Upper lobe of left lung (tissue), 6 donors: ENCODE measurements around the gene EMSY. TPM values are rescaled to one million over a fixed set of nuclear protein-coding genes. Genes with fewer than 3 reads are reported as not detected.

Source experiments
- ATAC-seq, 2 donors: fragments of 200-7000 bp; cut with Tn5 transposase; one replicate each; pipeline ENCODE4 v1.9.1; 2022; ENCODE audit warnings: mild to moderate bottlenecking in 2 of 2, moderate library complexity in 2 of 2; ENCODE audit not compliant: low FRiP score in 2 of 2
- DNase-seq, 2 donors: peaks; one replicate each; pipeline ENCODE4 v3.0.0-alpha.2; 2019 to 2020
- H3K27ac ChIP-seq, 4 donors: fragments of 200-600 bp; sonication (generic); one replicate each; pipeline ENCODE4 v1.5.1; 2016 to 2019
- H3K27me3 ChIP-seq, 4 donors: fragments of 200-600 bp; sonication (generic); one replicate each; pipeline ENCODE4 v1.5.1; 2017 to 2019
- H3K36me3 ChIP-seq, 4 donors: fragments of 200-600 bp; sonication (generic); one replicate each; pipeline ENCODE4 v1.5.1; 2016 to 2019
- H3K4me1 ChIP-seq, 4 donors: fragments of 200-600 bp; sonication (generic); one replicate each; pipeline ENCODE4 v1.5.1; 2018 to 2019
- H3K4me3 ChIP-seq, 4 donors: fragments of 200-600 bp; sonication (generic); one replicate each; pipeline ENCODE4 v1.5.1; 2017 to 2019; ENCODE audit warnings: mild to moderate bottlenecking in 2 of 4, moderate library complexity in 1 of 4
- H3K9me3 ChIP-seq, 4 donors: fragments of 200-600 bp; sonication (generic); one replicate each; pipeline ENCODE4 v1.5.1; 2018 to 2019
- EP300 ChIP-seq, 4 donors: sonication (generic); formaldehyde crosslinking; IDR thresholded peaks; one replicate each; pipeline ENCODE4 v1.5.1; 2017; ENCODE audit warnings: antibody characterized with exemption in 4 of 4, control low read depth in 2 of 4
- POLR2A ChIP-seq, 4 donors: fragments of 450-650 bp; IDR thresholded peaks; one replicate each; pipeline ENCODE4 v1.5.1; 2016 to 2017; ENCODE audit warnings: antibody characterized with exemption in 4 of 4, mild to moderate bottlenecking in 2 of 4
- POLR2AphosphoS5 ChIP-seq, 2 donors: sonication (generic); formaldehyde crosslinking; IDR thresholded peaks; one replicate each; pipeline ENCODE4 v1.5.1; 2017; ENCODE audit warnings: antibody characterized with exemption in 2 of 2
- WGBS, 2 donors: methylation state at CpG; one replicate each; pipeline ENCODE4 v1.1.5; 2017 to 2018; 5-methylcytosine and 5-hydroxymethylcytosine counted together
- total RNA-seq, 6 donors: library from RNA; depleted of rRNA in 4 of 6; stranded (reverse); fragments of >200 nt in 4 of 6; gene quantifications; one replicate each; pipeline versions ENCODE4 v1.1.0 to v1.2.1, GENCODE V29; 2016 to 2021
- TF ChIP-seq, protein P1 (sequence below), 6 experiments: fragments of 450-650 bp in 4 of 6; fragments of 200-600 bp in 2 of 6; sonication (generic) in 2 of 6; IDR thresholded peaks; one replicate each; pipeline ENCODE4 v1.5.1; 2016 to 2019; ENCODE audit warnings: antibody characterized with exemption in 6 of 6
- donor health status: DM: no; HTN: no; CAD: no; lungs with moderate emphysema.
- donor health status: DM: no; HTN: yes; CAD: no; lungs with severe emphysema.

Gene EMSY
- total RNA-seq, 6 donors from 2014 or later = 14.6 to 66.0 (median 20.9) TPM

GRCh38 chr11:76598426-76598839 is 153.6 kb downstream of the EMSY start:
- peak in 1 of 2 donors; percentile 39 for ATAC-seq
- Histone ChIP-seq H3K4me1 (peaks cover 0 to 17% (median 9%) of the 10 kb centered on the region in 4 donors), H3K36me3 (no peaks in the 10 kb centered on the region), H3K4me3 (no peak overlapping the region), H3K9me3 (no peaks in the 10 kb centered on the region), H3K27ac (no peak overlapping the region), H3K27me3 (no peaks in the 10 kb centered on the region)
- DNase-seq = no peak
- TF ChIP-seq POLR2AphosphoS5 (IDR thresholded peaks at IDR 0.05) = no peak
- TF ChIP-seq, protein P1, sequence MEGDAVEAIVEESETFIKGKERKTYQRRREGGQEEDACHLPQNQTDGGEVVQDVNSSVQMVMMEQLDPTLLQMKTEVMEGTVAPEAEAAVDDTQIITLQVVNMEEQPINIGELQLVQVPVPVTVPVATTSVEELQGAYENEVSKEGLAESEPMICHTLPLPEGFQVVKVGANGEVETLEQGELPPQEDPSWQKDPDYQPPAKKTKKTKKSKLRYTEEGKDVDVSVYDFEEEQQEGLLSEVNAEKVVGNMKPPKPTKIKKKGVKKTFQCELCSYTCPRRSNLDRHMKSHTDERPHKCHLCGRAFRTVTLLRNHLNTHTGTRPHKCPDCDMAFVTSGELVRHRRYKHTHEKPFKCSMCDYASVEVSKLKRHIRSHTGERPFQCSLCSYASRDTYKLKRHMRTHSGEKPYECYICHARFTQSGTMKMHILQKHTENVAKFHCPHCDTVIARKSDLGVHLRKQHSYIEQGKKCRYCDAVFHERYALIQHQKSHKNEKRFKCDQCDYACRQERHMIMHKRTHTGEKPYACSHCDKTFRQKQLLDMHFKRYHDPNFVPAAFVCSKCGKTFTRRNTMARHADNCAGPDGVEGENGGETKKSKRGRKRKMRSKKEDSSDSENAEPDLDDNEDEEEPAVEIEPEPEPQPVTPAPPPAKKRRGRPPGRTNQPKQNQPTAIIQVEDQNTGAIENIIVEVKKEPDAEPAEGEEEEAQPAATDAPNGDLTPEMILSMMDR (IDR thresholded peaks at IDR 0.05) = peak in 2 of 6 experiments; percentile 12 to 22
- 43 to 66% methylated on average over 5 to 6 of the region's 6 CpGs for WGBS, 2 donors

GRCh38 chr11:76599041-76600013 is 154.5 kb downstream of the EMSY start:
- ATAC-seq = no peak
- Histone ChIP-seq H3K27ac (no peak overlapping the region), H3K27me3 (no peaks in the 10 kb centered on the region), H3K4me1 (peaks cover 5 to 25% (median 13%) of the 10 kb centered on the region in 4 donors), H3K9me3 (no peaks in the 10 kb centered on the region), H3K4me3 (no peak overlapping the region), H3K36me3 (no peaks in the 10 kb centered on the region)
- no peak for DNase-seq
- 87 to 89% methylated on average over 12 to 18 of the region's 18 CpGs for WGBS, 2 donors
- no peak for TF ChIP-seq POLR2AphosphoS5 (IDR thresholded peaks at IDR 0.05)
- TF ChIP-seq POLR2A (IDR thresholded peaks at IDR 0.05) = no peak
- no peak for TF ChIP-seq EP300 (IDR thresholded peaks at IDR 0.05)
- TF ChIP-seq, protein P1 (IDR thresholded peaks at IDR 0.05) = no peak

- Histone ChIP-seq H3K9me3 (no peaks in the 10 kb centered on the region), H3K27ac (no peak overlapping the region), H3K27me3 (no peaks in the 10 kb centered on the region), H3K4me3 (no peak overlapping the region), H3K4me1 (peaks cover 9 to 33% (median 21%) of the 10 kb centered on the region in 4 donors), H3K36me3 (no peaks in the 10 kb centered on the region)
- DNase-seq (no peak), ATAC-seq (no peak)
- no peak for TF ChIP-seq POLR2AphosphoS5 (IDR thresholded peaks at IDR 0.05)
- TF ChIP-seq, protein P1 (IDR thresholded peaks at IDR 0.05) = no peak
- TF ChIP-seq POLR2A (IDR thresholded peaks at IDR 0.05) = no peak
- no peak for TF ChIP-seq EP300 (IDR thresholded peaks at IDR 0.05)
- 85% methylated on average over 10 of the region's 10 CpGs for WGBS, 2 donors
Measured at GRCh38 chr11:76600124-76600655, 155.4 kb downstream of the EMSY start.

- DNase-seq = no peak
Measured at GRCh38 chr11:76601272-76601671, 156.5 kb downstream of the EMSY start.

More at GRCh38 chr11:76601272-76601671, 156.5 kb downstream of the EMSY start:
- peaks cover 9 to 40% (median 25%) of the 10 kb centered on the region in 4 donors for H3K4me1 ChIP-seq
- TF ChIP-seq EP300 (IDR thresholded peaks at IDR 0.05) (no peak), POLR2AphosphoS5 (IDR thresholded peaks at IDR 0.05) (no peak), POLR2A (IDR thresholded peaks at IDR 0.05) (no peak)
- TF ChIP-seq, protein P1 (IDR thresholded peaks at IDR 0.05) = no peak
- H3K27me3 ChIP-seq = no peaks in the 10 kb centered on the region
- H3K4me3 ChIP-seq = no peak overlapping the region
- WGBS, 2 donors = 75 to 86% methylated on average over 5 to 7 of the region's 7 CpGs
- H3K27ac ChIP-seq = peak overlapping the region in 2 of 4 donors; percentile 24 to 75
- no peak for ATAC-seq
- no peaks in the 10 kb centered on the region for H3K9me3 ChIP-seq
- H3K36me3 ChIP-seq = no peaks in the 10 kb centered on the region
